GM23338 (cell line): ENCODE data around the gene ANXA8L1.
"Not testable (repeated sequence)": the region's sequence is repeated elsewhere in the genome, so short reads cannot be mapped to it uniquely, and the experiment has no call there.

Experiments
- CREB1 ChIP-seq: fragments of 250-450 bp; sonication (Bioruptor Pico); IDR thresholded peaks from 2 replicates; pipeline ENCODE4 v1.5.0; 2020; ENCODE audit warnings: low read depth, mild to moderate bottlenecking, moderate library complexity
- EZH2 ChIP-seq: fragments of 200-600 bp; sonication (generic); IDR thresholded peaks from one replicate; pipeline ENCODE4 v1.8.0; 2017; ENCODE audit warnings: antibody characterized with exemption, mild to moderate bottlenecking, low read depth; ENCODE audit not compliant: unreplicated experiment
- EZH2phosphoT487 ChIP-seq: fragments of 200-600 bp; sonication (generic); IDR thresholded peaks from one replicate; pipeline ENCODE4 v1.8.1; 2018; ENCODE audit warnings: antibody characterized with exemption; ENCODE audit not compliant: unreplicated experiment
- JUNB ChIP-seq: IDR thresholded peaks from one replicate; pipeline ENCODE4 v1.6.1; 2016; ENCODE audit warnings: antibody characterized with exemption; ENCODE audit not compliant: unreplicated experiment
- NANOG ChIP-seq: IDR thresholded peaks from 2 replicates; pipeline ENCODE4 v1.6.1; 2016; ENCODE audit warnings: antibody characterized with exemption, borderline replicate concordance
- POLR2AphosphoS5 ChIP-seq: IDR thresholded peaks from 2 replicates; pipeline ENCODE4 v1.6.1; 2016; ENCODE audit warnings: antibody characterized with exemption, low read depth
- STAT1 ChIP-seq: IDR thresholded peaks from one replicate; pipeline ENCODE4 v1.6.1; 2016; ENCODE audit warnings: antibody characterized with exemption; ENCODE audit not compliant: unreplicated experiment
- ZNF114 ChIP-seq: fragments of 250-450 bp; sonication (Bioruptor Pico); IDR thresholded peaks from 2 replicates; pipeline ENCODE4 v1.5.0; 2020; ENCODE audit warnings: mild to moderate bottlenecking, moderate library complexity
- ZNF331 ChIP-seq: fragments of 250-450 bp; sonication (Bioruptor Pico); IDR thresholded peaks from 2 replicates; pipeline ENCODE4 v1.5.0; 2020; ENCODE audit warnings: low read depth, mild to moderate bottlenecking, moderate library complexity
- TF ChIP-seq, protein P1 (sequence below), 2 experiments: fragments of 200-600 bp in 1 of 2; sonication (generic) in 1 of 2; conservative IDR thresholded peaks; 2 replicates each; pipeline versions ENCODE4 v1.5.1 to v1.6.1; 2016 to 2017; ENCODE audit warnings: antibody characterized with exemption in 2 of 2, low read depth in 2 of 2, mild to moderate bottlenecking in 2 of 2, moderate library complexity in 1 of 2
- TF ChIP-seq, protein P2 (sequence below): IDR thresholded peaks from one replicate; pipeline ENCODE4 v1.6.1; 2018; ENCODE audit warnings: antibody characterized with exemption; ENCODE audit not compliant: unreplicated experiment

DNA sequence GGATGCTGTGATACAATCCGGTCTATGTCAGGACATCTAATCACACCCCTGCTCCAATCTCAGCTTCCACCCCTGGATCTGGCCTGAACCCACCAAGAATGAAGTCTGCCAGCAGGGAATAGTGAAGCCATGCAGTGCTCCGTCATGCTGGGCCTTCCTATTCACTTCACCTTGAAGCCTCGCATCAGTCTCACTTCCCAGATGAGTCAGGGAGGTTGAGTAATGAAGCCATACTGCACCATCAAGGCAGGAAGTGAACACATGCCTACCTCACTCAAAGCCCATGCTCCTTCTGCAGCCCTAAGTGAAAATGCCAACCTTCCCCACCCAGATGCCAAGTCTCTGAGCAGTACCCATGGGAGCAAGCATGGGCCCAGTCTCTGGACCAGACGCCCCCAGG, 11.1 kb downstream of the ANXA8L1 start:
- TF ChIP-seq, protein P1, sequence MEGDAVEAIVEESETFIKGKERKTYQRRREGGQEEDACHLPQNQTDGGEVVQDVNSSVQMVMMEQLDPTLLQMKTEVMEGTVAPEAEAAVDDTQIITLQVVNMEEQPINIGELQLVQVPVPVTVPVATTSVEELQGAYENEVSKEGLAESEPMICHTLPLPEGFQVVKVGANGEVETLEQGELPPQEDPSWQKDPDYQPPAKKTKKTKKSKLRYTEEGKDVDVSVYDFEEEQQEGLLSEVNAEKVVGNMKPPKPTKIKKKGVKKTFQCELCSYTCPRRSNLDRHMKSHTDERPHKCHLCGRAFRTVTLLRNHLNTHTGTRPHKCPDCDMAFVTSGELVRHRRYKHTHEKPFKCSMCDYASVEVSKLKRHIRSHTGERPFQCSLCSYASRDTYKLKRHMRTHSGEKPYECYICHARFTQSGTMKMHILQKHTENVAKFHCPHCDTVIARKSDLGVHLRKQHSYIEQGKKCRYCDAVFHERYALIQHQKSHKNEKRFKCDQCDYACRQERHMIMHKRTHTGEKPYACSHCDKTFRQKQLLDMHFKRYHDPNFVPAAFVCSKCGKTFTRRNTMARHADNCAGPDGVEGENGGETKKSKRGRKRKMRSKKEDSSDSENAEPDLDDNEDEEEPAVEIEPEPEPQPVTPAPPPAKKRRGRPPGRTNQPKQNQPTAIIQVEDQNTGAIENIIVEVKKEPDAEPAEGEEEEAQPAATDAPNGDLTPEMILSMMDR (conservative IDR thresholded peaks at IDR 0.05; ENCODE audit: low read depth in 2 of 2), result not testable (repeated sequence)
- not testable (repeated sequence) for TF ChIP-seq JUNB; POLR2AphosphoS5; EZH2; EZH2phosphoT487; CREB1 (CRISPR knock-in tag); STAT1; ZNF331 (CRISPR knock-in tag); NANOG; ZNF114 (CRISPR knock-in tag)
- TF ChIP-seq, protein P2, sequence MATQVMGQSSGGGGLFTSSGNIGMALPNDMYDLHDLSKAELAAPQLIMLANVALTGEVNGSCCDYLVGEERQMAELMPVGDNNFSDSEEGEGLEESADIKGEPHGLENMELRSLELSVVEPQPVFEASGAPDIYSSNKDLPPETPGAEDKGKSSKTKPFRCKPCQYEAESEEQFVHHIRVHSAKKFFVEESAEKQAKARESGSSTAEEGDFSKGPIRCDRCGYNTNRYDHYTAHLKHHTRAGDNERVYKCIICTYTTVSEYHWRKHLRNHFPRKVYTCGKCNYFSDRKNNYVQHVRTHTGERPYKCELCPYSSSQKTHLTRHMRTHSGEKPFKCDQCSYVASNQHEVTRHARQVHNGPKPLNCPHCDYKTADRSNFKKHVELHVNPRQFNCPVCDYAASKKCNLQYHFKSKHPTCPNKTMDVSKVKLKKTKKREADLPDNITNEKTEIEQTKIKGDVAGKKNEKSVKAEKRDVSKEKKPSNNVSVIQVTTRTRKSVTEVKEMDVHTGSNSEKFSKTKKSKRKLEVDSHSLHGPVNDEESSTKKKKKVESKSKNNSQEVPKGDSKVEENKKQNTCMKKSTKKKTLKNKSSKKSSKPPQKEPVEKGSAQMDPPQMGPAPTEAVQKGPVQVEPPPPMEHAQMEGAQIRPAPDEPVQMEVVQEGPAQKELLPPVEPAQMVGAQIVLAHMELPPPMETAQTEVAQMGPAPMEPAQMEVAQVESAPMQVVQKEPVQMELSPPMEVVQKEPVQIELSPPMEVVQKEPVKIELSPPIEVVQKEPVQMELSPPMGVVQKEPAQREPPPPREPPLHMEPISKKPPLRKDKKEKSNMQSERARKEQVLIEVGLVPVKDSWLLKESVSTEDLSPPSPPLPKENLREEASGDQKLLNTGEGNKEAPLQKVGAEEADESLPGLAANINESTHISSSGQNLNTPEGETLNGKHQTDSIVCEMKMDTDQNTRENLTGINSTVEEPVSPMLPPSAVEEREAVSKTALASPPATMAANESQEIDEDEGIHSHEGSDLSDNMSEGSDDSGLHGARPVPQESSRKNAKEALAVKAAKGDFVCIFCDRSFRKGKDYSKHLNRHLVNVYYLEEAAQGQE, result not testable (repeated sequence)
